AG04450 (cell line): Measurements from ENCODE around the gene FAM20A. TPM values are rescaled to one million over a fixed set of nuclear protein-coding genes. Genes with fewer than 3 reads are reported as not detected.
A peak's percentile ranks its signal among the peaks of the same experiment; 100 is the strongest.

Experiments used
- CTCF ChIA-PET: fragments of 300-600, 350-600 bp; formaldehyde crosslinking; extraction: SDS; loops from one replicate; lab custom pipeline; 2022; ENCODE audit warnings: antibody characterized with exemption, inconsistent platforms; lab: Charles Lee
- POLR2A ChIA-PET: fragments of 350-600 bp; formaldehyde crosslinking; extraction: SDS; loops from one replicate; lab custom pipeline; 2021; ENCODE audit warnings: antibody characterized with exemption, inconsistent platforms; lab: Yijun Ruan, JAX
- DNase-seq: peaks from one replicate; pipeline ENCODE4 v3.0.0-alpha.2; 2011; ENCODE audit warnings: low read depth, low spot score
- H3K27ac ChIP-seq: one replicate; pipeline ENCODE4 v1.5.1; 2012; ENCODE audit warnings: low read depth, low read length, control low read depth
- H3K27me3 ChIP-seq: one replicate; pipeline ENCODE4 v1.6.0; 2012; ENCODE audit warnings: low read length; ENCODE audit not compliant: control insufficient read depth, insufficient read depth
- H3K4me3 ChIP-seq: 2 replicates; pipeline ENCODE4 v1.5.1; 2011; ENCODE audit warnings: mild to moderate bottlenecking, low read depth, low read length, control low read depth
- H3K9me3 ChIP-seq: 2 replicates; pipeline ENCODE4 v1.5.1; 2012; ENCODE audit warnings: low read length; ENCODE audit not compliant: control insufficient read depth, insufficient read depth
- CTCF ChIP-seq: IDR thresholded peaks from 2 replicates; pipeline ENCODE4 v1.5.1; 2011; ENCODE audit warnings: low read depth, low read length, control low read depth, inconsistent platforms
- polyA plus RNA-seq: library from polyadenylated mRNA; depleted of rRNA; stranded (reverse); fragments of >200 nt; gene quantifications from 2 replicates; pipeline ENCODE4 v1.2.3, GENCODE V29; 2011

FAM20A gene
- polyA plus RNA-seq, 1 experiment = not detected

DNA sequence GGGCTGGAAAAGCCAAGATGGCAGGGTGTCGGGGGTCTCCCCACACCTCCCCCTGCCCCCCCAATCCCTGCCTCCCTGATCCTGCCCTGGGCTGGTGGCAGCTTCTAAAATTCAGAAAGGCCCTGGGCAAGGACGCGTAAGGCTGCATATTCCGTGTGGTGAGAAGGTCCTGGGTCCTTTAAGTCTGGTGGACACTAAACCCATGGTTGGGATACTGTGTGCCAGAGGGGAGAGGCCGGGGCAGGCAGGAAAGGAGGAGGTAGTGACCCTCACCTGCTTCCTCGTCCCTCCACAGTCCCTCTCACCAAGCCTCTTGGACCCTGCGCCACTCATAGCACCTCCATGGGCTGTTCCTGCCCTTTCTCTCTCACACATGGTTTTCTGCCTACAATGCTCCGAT is 60.2 kb downstream of the FAM20A start:
- no peak for TF ChIP-seq CTCF
- H3K27me3 ChIP-seq = no peaks in the 10 kb centered on the region
- ChIA-PET POLR2A (interaction anchor here (0.6 to 0.8 kb wide), 2 partner anchors 197 to 218 kb away, joined by 3 read pairs; no protein-coding TSS in a partner anchor), CTCF (interaction anchor here (1.8 kb wide), 1 partner anchor 219 kb away, joined by 5 read pairs; no protein-coding TSS in a partner anchor)
- H3K4me3 ChIP-seq = no peak overlapping the region
- DNase-seq = no peak
- H3K9me3 ChIP-seq = no peaks in the 10 kb centered on the region
- H3K27ac ChIP-seq = no peak overlapping the region

- peak; percentile 14; the same call in 1 of the 2 replicates for TF ChIP-seq CTCF
Measured at GRCh38 chr17:68539548-68540467, 61.4 kb downstream of the FAM20A start.

GRCh38 chr17:68535922-68536321 is 65.2 kb downstream of the FAM20A start:
- no peak for TF ChIP-seq CTCF

More at GRCh38 chr17:68539548-68540467, 61.4 kb downstream of the FAM20A start:
- Histone ChIP-seq H3K9me3 (no peaks in the 10 kb centered on the region), H3K4me3 (no peak overlapping the region), H3K27me3 (no peaks in the 10 kb centered on the region), H3K27ac (no peak overlapping the region)
- POLR2A ChIA-PET = interaction anchor here (0.5 to 0.8 kb wide), 3 partner anchors 158 to 342 kb away, joined by 3 to 6 read pairs (median 3); no protein-coding TSS in a partner anchor
- CTCF ChIA-PET = interaction anchor here (1.8 kb wide), 1 partner anchor 220 kb away, joined by 5 read pairs; no protein-coding TSS in a partner anchor
- no peak for DNase-seq

DNA sequence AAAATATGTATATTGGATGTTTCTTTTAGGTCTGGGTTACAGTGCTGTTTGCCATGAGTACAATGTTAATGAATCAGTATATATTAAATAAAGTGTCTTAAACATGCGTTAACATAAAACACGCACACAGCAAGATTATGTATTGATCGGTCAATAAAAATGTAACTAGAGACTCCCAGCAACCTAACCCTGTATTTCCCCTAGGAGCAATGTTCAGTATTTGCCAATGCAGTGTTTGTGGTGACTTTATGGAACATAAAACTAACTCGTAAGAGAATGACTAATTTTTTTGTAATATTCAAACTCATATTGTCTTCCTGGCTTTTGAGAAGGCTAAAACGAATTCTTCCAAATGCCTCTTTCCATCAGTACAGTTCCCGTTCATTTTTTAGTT is 66.5 kb downstream of the FAM20A start:
- DNase-seq = no peak
- no peak overlapping the region for H3K4me3 ChIP-seq
- POLR2A ChIA-PET = no interaction called here
- no peak overlapping the region for H3K27ac ChIP-seq
- no peak for TF ChIP-seq CTCF
- no peaks in the 10 kb centered on the region for H3K27me3 ChIP-seq
- CTCF ChIA-PET = interaction anchor here (0.7 to 3.1 kb wide), 9 partner anchors 9 to 712 kb away, joined by 3 to 37 read pairs (median 7); partner anchors contain the start of gene PRKAR1A
- no peaks in the 10 kb centered on the region for H3K9me3 ChIP-seq

More at GRCh38 chr17:68535922-68536321, 65.2 kb downstream of the FAM20A start:
- H3K27ac ChIP-seq = no peak overlapping the region
- ChIA-PET POLR2A (no interaction called here), CTCF (interaction anchor here (1.0 kb wide), 1 partner anchor 70 kb away, joined by 3 read pairs; no protein-coding TSS in a partner anchor)
- H3K9me3 ChIP-seq = no peaks in the 10 kb centered on the region
- H3K27me3 ChIP-seq = no peaks in the 10 kb centered on the region
- H3K4me3 ChIP-seq = no peak overlapping the region
- no peak for DNase-seq
